ENCODE measurements around the gene SPATA31C2.
"Not testable (repeated sequence)": the region's sequence is repeated elsewhere in the genome, so short reads cannot be mapped to it uniquely, and the experiment has no call there.

- TF ChIP-seq CTCF (IDR thresholded peaks at IDR 0.05); RNF2 (IDR thresholded peaks at IDR 0.05; ENCODE audit: borderline replicate concordance, low read depth); POLR2A (IDR thresholded peaks at IDR 0.05; ENCODE audit: low read length); MAX (IDR thresholded peaks at IDR 0.05); USF2 (IDR thresholded peaks at IDR 0.05); REST (IDR thresholded peaks at IDR 0.05): not testable (repeated sequence)
Measured at GRCh38 chr9:88123413-88123812, 14.9 kb downstream of the SPATA31C2 start.

Data from A549 (cell line).